Astrocyte (in vitro differentiated cells and primary cell): ENCODE measurements around the gene TMEM37.

Experiments used
- CTCF ChIP-seq: IDR thresholded peaks from 2 replicates; pipeline ENCODE4 v1.5.1; 2011; ENCODE audit warnings: low read depth, mild to moderate bottlenecking, inconsistent platforms, low read length, moderate library complexity; ENCODE audit not compliant: insufficient read depth
- EZH2 ChIP-seq: IDR thresholded peaks from 2 replicates; pipeline ENCODE4 v1.6.1; 2012; ENCODE audit warnings: mild to moderate bottlenecking, low read length, inconsistent platforms; ENCODE audit not compliant: insufficient read depth

- TF ChIP-seq EZH2 (no peak), CTCF (no peak)
Measured at GRCh38 chr2:119430023-119430498, 1.6 kb upstream of the TMEM37 start.
